ENCODE results near the gene ALOX15B. TPM values are rescaled to one million over a fixed set of nuclear protein-coding genes. Genes with fewer than 3 reads are reported as not detected.
A peak's percentile ranks its signal among the peaks of the same experiment; 100 is the strongest.

Gene ALOX15B
- total RNA-seq, 1 donor: under 0.01 TPM

GRCh38 chr17:8062435-8062806 is 23.6 kb downstream of the ALOX15B start:
- H2AFZ ChIP-seq (ENCODE audit: low read length): no peak overlapping the region
- H3K9me3 ChIP-seq (ENCODE audit: low read depth, low read length): no peaks in the 10 kb centered on the region
- DNase-seq (ENCODE audit: insufficient read length, low spot score, missing footprints): peak; percentile 30
- H4K20me1 ChIP-seq (ENCODE audit: insufficient read depth, low read length): no peaks in the 10 kb centered on the region
- H3K79me2 ChIP-seq (ENCODE audit: insufficient read depth, low read length): no peaks in the 10 kb centered on the region
- no peak for TF ChIP-seq CTCF (IDR thresholded peaks at IDR 0.05; ENCODE audit: extremely low read depth, low read depth, low read length)
- no peaks in the 10 kb centered on the region for H3K36me3 ChIP-seq (ENCODE audit: insufficient read depth, low read length)
- H3K4me2 ChIP-seq (ENCODE audit: insufficient read depth, low read length): peak overlapping the region; percentile 67
- H3K4me3 ChIP-seq (ENCODE audit: insufficient read depth, low read length): peak overlapping the region; percentile 39
- H3K27me3 ChIP-seq (ENCODE audit: insufficient read depth, low read length): peaks cover 73% of the 10 kb centered on the region
- no peak overlapping the region for H3K27ac ChIP-seq (ENCODE audit: low read depth, low read length)
- H3K4me1 ChIP-seq (ENCODE audit: insufficient read depth, low read length): no peaks in the 10 kb centered on the region

GRCh38 chr17:8062807-8063483 is 24.1 kb downstream of the ALOX15B start:
- Histone ChIP-seq H3K4me3 (ENCODE audit: insufficient read depth, low read length) (peak overlapping the region; percentile 39), H2AFZ (ENCODE audit: low read length) (no peak overlapping the region), H3K27ac (ENCODE audit: low read depth, low read length) (no peak overlapping the region), H3K36me3 (ENCODE audit: insufficient read depth, low read length) (no peaks in the 10 kb centered on the region), H3K4me1 (ENCODE audit: insufficient read depth, low read length) (no peaks in the 10 kb centered on the region), H3K9me3 (ENCODE audit: low read depth, low read length) (no peaks in the 10 kb centered on the region), H3K4me2 (ENCODE audit: insufficient read depth, low read length) (peak overlapping the region; percentile 67), H3K79me2 (ENCODE audit: insufficient read depth, low read length) (no peaks in the 10 kb centered on the region), H4K20me1 (ENCODE audit: insufficient read depth, low read length) (no peaks in the 10 kb centered on the region), H3K27me3 (ENCODE audit: insufficient read depth, low read length) (peaks cover 73% of the 10 kb centered on the region)
- no peak for TF ChIP-seq CTCF (IDR thresholded peaks at IDR 0.05; ENCODE audit: extremely low read depth, low read depth, low read length)
- DNase-seq (ENCODE audit: insufficient read length, low spot score, missing footprints): peak; percentile 48

GRCh38 chr17:8063761-8064534 is 25.1 kb downstream of the ALOX15B start:
- no peak overlapping the region for H3K4me2 ChIP-seq (ENCODE audit: insufficient read depth, low read length)
- H3K9me3 ChIP-seq (ENCODE audit: low read depth, low read length): no peaks in the 10 kb centered on the region
- H3K79me2 ChIP-seq (ENCODE audit: insufficient read depth, low read length): no peaks in the 10 kb centered on the region
- DNase-seq (ENCODE audit: insufficient read length, low spot score, missing footprints): peak; percentile 55
- no peaks in the 10 kb centered on the region for H3K36me3 ChIP-seq (ENCODE audit: insufficient read depth, low read length)
- TF ChIP-seq CTCF (IDR thresholded peaks at IDR 0.05; ENCODE audit: extremely low read depth, low read depth, low read length): no peak
- no peaks in the 10 kb centered on the region for H4K20me1 ChIP-seq (ENCODE audit: insufficient read depth, low read length)
- H3K27ac ChIP-seq (ENCODE audit: low read depth, low read length): no peak overlapping the region
- no peak overlapping the region for H2AFZ ChIP-seq (ENCODE audit: low read length)
- no peak overlapping the region for H3K4me3 ChIP-seq (ENCODE audit: insufficient read depth, low read length)
- H3K4me1 ChIP-seq (ENCODE audit: insufficient read depth, low read length): no peaks in the 10 kb centered on the region
- H3K27me3 ChIP-seq (ENCODE audit: insufficient read depth, low read length): peaks cover 71% of the 10 kb centered on the region

GRCh38 chr17:8064561-8065019 is 25.7 kb downstream of the ALOX15B start:
- Histone ChIP-seq H3K9me3 (ENCODE audit: low read depth, low read length) (no peaks in the 10 kb centered on the region), H3K4me2 (ENCODE audit: insufficient read depth, low read length) (no peak overlapping the region), H2AFZ (ENCODE audit: low read length) (no peak overlapping the region), H3K27ac (ENCODE audit: low read depth, low read length) (no peak overlapping the region), H3K27me3 (ENCODE audit: insufficient read depth, low read length) (peaks cover 66% of the 10 kb centered on the region), H4K20me1 (ENCODE audit: insufficient read depth, low read length) (no peaks in the 10 kb centered on the region), H3K4me1 (ENCODE audit: insufficient read depth, low read length) (no peaks in the 10 kb centered on the region), H3K4me3 (ENCODE audit: insufficient read depth, low read length) (no peak overlapping the region), H3K79me2 (ENCODE audit: insufficient read depth, low read length) (no peaks in the 10 kb centered on the region), H3K36me3 (ENCODE audit: insufficient read depth, low read length) (no peaks in the 10 kb centered on the region)
- DNase-seq (ENCODE audit: insufficient read length, low spot score, missing footprints): peak; percentile 49
- no peak for TF ChIP-seq CTCF (IDR thresholded peaks at IDR 0.05; ENCODE audit: extremely low read depth, low read depth, low read length)

Measured in osteoblast (primary cell).